NCI-H1436 (cell line): ENCODE data around the gene SAG.

Experiments
- DNase-seq: peaks from one replicate; lab custom pipeline; 2025; lab: John Stamatoyannopoulos, UW

Gene SAG

DNA sequence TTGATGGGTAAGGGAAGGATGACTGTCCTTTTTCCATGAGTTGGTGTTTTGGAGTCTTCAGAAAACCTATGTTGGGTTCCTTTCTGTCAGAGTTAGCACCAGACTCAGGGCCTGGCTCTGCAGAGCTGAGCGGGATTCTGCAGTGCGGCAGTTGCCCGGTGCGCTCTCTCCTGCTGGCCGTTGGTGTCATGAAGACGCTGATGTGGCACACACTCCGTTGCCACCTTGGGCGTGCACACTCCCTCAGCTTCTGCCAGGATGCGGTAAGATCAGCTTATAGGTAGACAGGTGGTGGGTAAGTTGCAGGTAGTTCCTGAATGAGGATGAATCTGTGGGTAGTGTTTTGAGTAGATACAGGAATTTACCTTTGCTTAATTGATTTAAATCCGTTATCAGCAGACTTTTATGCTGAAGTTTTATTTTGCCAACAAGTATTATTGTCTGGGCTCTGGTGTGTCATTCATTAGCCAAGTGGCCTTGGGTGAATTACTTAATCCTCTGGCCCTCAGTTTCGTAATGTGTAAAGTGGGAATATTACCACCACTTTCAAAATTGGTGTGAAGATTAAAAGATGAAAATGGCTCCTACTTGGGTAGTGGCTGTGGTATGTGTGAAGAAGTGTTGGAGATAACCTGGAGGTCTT lies 73.5 kb downstream of the SAG start:
- no peak for DNase-seq

DNA sequence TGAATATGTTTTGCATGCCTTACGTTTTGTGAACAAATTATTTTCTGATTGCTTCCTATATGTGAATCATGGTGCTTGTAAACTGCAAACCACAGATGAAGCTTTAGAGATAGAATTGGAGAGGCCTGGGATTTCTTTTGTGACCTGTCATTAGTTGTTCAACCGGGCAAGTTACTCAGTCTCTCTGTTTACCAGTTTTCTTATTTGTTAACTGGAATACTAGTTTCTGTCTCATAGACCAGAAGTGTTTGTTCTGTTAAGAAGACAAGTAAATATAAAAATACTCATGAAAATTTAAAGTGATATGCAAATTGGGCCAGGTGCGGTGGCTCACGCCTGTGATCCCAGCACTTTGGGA lies 74.0 kb downstream of the SAG start:
- DNase-seq: no peak

DNA sequence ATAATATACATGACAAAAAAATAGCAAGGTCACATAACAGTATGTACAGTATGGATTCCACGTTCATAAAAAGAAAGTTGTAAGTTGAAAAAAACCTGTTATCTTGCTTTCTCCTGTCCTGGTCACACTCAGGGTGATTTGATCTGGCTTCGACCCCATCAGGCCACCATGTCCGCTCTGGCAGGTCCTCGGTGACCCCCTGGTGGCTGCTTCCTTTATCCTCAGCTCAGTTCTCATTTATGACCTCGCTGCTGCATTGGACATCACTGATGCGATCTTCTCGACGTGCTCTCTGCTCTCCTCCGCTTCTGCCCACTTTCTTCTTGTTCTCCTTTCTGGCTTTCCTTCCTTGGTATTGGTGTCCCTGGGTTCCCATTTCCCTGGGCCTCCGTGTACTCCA lies 76.4 kb downstream of the SAG start:
- no peak for DNase-seq

DNA sequence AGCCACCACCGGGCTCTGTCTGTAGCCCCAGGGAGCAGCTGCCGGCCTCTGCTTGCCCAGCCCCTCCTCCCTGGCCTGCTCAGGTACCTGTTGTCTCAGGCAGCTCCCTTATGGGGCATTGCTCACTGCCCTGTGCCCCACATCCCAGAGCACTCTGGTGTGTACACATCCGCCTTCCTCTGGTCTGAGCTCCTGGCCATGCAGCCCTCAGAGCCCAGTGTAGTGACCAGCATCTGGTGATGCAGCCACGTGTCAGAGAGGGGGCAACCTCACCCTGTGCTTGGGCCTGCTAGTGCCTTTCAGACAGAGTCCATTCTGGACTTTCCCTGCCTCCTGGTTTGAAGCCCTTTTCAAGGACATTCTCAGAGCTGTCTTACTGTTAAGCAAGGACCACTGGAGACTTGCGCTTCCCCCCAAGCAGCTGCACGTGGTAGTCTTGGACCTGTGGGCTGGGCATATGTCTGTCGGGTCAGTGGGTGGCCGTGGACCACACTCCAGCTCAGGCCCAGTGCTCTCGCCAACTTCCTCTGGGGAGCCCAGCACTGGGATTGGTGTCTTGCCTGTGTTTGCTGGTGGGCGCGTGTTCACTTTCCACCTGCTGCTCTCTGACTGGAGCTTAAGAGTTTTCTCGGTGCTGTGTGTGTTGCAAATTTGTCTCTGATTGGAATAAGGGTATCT lies 77.3 kb downstream of the SAG start:
- no peak for DNase-seq

DNA sequence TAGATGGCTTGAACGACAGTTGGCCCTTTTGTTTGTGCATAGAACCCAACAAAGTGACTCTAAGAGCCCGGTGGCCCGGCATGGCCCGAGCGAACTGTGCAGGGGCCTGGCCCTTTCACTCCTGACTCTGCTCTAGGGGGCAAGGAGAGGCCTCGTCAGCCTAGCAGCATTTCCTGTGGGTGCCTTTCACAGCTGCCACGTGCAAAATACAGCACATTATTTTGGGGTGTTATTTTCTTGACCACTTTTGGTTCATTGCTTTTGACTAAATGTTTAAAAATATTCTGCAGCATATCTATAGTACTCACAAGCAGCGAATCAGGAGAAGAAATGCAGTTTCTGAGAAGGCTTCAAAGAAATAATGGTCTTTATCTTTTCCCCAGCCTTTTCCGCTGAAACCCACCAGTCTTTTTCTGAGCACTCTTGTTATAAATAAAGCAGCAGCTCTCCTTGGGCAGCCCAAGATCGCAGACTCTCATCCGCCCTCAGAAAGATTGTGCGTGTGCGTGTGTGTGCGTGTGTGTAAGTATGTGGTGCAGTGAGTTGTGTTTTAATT lies 78.0 kb downstream of the SAG start:
- DNase-seq: no peak

DNA sequence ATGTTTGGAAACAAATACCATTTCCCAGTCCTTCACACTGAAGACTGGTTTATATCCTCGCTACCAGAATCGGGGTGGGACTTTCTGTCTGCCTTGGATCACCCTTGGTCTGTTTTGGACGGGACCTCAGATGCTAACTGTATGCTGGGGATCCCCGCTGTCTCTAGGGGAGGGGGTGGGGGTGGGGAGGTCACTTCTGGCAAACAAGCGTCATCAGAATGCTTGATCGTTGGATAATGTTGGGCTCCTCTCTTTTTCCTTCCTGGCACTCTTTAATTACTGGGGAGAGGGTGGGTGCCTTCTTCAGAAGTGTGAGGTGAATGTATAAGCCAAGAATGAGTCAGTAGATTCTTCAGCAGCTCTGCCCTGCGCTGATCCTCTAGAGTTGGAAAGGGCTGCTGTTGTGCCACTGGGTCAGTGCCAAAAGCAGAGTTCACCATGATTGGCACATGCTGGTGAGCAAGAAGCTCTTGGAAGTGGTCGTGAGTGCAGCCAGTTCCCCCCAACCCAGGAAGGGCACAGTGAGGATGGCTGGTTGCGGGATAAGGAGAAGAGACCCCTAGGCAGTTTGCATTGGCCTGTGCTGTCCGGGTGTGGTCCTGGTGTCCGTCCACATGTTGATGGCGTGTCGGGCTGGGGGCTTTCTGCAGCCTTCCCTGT lies 78.9 kb downstream of the SAG start:
- no peak for DNase-seq

DNA sequence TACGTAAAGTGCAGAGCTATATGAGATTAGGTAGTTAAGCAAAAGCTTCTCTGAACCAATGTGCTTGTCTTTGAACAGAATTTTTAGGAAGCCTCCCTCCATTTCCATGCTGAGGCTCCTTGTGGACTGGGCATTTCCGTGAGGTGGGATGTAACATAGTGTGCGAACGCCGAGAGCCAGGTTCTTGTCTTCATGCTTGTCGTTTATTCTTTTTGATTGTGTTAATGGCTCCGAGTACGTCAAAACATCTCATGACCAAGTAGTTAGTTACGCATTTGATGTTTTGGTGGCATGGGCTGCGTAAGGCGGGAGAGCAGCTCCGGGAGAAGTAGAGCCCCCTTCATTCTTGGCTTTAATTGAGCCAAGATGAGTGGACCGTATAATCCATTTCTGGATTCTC lies 79.6 kb downstream of the SAG start:
- DNase-seq: no peak

DNA sequence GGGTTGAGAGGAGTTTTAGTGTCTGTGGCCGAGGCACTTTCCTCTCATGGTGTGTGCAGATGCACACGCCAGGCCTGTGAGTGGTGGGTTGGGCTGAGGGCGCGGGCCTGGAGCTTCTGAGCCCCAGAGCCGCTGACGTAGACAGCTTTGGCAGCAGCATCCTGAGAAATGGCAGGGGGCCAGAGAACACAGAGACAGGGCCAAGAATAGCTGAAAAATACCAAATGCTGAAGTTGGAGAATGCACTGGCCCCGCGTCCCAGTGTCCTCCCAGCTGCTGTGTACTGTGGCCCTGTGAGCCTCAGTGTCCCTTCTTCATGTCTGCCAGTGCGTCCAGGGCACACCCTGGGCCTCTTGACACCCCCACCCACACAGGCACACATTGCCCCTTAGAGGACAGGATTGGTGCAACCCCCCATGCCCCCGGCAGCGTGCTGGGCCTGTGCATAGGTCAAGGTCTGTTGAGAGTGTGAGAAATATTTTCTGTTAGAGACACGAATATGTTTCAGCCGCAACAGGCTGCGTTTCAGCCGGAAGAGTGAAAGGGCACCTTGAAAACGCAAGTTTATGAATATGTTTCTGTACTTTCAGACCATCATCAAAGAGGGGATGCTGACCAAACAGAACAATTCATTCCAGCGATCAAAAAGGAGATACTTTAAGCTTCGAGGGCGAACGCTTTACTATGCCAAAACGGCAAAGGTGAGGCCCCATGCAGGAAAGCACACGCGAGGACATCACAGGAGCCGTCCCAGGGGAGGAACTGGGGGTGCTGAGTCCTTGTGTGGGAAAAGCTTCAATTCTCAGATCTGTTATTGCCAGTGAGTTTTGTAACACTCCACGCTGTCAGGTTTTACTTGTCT lies 80.3 kb downstream of the SAG start:
- DNase-seq: no peak

DNA sequence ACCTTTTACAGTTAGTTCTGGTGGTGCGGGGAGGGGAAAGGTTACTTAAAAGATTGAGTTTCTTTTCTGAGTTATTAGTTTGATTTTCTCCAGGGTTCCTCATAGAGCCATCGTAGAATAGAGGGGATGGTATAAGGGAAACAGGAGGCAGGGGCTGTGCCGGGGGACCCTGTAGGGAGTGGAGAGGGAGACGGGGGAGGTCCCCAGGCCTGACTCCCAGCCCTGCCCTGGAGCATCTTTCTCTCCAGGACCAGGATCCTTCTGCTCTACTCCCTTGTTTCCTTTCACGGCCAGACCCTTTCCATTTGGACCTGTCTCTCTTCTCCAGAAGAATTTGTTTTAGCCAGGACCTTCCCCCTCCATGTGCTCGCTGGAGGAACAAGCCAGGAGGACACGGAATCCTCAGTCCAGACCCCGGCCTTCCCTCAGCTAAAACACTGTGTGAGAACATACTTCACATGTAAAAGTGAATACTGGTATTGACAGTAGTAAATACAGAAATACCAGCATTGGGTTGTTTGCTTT lies 82.0 kb downstream of the SAG start:
- DNase-seq: no peak

DNA sequence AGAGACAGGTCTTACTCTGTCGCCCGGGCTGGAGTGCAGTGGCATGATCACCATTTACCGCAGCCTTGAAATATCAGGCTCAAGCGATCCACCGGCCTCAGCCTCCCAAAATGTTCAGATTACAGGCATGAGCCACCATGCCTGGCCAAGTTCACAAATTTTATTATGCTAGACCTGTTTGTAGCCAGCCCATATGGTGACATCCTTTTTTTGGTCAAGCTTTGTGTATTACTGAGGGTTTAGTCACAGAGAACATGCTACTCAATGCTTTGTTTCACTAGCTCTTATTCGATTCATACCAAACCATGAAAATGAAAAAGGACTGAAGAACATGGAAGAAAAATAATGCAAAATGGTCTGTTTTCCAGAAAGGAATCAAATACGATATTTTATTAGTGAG lies 88.1 kb downstream of the SAG start:
- no peak for DNase-seq
